OCI-LY1 (cell line): ENCODE measurements around the gene CHCHD5.

ENCODE experiments used
- H2AFZ ChIP-seq: fragments of 200-600 bp; sonication (generic), shearing (Covaris generic); 2 replicates; pipeline ENCODE4 v1.6.0; 2014; ENCODE audit warnings: antibody characterized with exemption, mild to moderate bottlenecking, low read length
- H3F3A ChIP-seq: fragments of 200-600 bp; sonication (generic), shearing (Covaris generic); 2 replicates; pipeline ENCODE4 v1.6.0; 2014; ENCODE audit warnings: mild to moderate bottlenecking, antibody characterized with exemption, low read length, moderate library complexity; ENCODE audit not compliant: insufficient read depth
- H3K27ac ChIP-seq: fragments of 200-600 bp; sonication (generic); 2 replicates; pipeline ENCODE4 v1.5.1; 2014; ENCODE audit warnings: low read length, mixed run types, mild to moderate bottlenecking, low read depth; ENCODE audit not compliant: poor library complexity, severe bottlenecking
- H3K27me3 ChIP-seq: fragments of 200-600 bp; sonication (generic); 2 replicates; pipeline ENCODE4 v1.6.0; 2014; ENCODE audit warnings: antibody characterized with exemption, mild to moderate bottlenecking, low read length, moderate library complexity; ENCODE audit not compliant: insufficient read depth
- H3K36me3 ChIP-seq: fragments of 200-600 bp; sonication (generic); 2 replicates; pipeline ENCODE4 v1.6.1; 2014; ENCODE audit warnings: mild to moderate bottlenecking, antibody characterized with exemption, low read length, moderate library complexity, mixed read lengths; ENCODE audit not compliant: insufficient read depth
- H3K4me1 ChIP-seq: fragments of 200-600 bp; sonication (generic); 2 replicates; pipeline ENCODE4 v1.5.1; 2014; ENCODE audit warnings: mild to moderate bottlenecking, low read length, moderate library complexity; ENCODE audit not compliant: insufficient read depth, severe bottlenecking
- H3K4me2 ChIP-seq: fragments of 200-600 bp; sonication (generic), shearing (Covaris generic); 2 replicates; pipeline ENCODE4 v1.6.1; 2014; ENCODE audit warnings: low read length
- H3K4me3 ChIP-seq: fragments of 200-600 bp; sonication (generic); 2 replicates; pipeline ENCODE4 v1.5.1; 2014; ENCODE audit warnings: low read length, low read depth, mild to moderate bottlenecking, mixed read lengths; ENCODE audit not compliant: poor library complexity, severe bottlenecking
- H3K79me2 ChIP-seq: fragments of 200-600 bp; shearing (Covaris generic); 2 replicates; pipeline ENCODE4 v1.6.1; 2016; ENCODE audit warnings: mixed run types, low read length, mixed read lengths; ENCODE audit not compliant: insufficient read depth
- H3K9ac ChIP-seq: fragments of 200-600 bp; sonication (generic), shearing (Covaris generic); 2 replicates; pipeline ENCODE4 v1.6.1; 2014; ENCODE audit warnings: mild to moderate bottlenecking, low read length, mixed read lengths
- H3K9me2 ChIP-seq: fragments of 200-600 bp; sonication (generic), shearing (Covaris generic); 2 replicates; pipeline ENCODE4 v1.6.1; 2014; ENCODE audit warnings: low read depth, mild to moderate bottlenecking, low read length, mixed read lengths
- H3K9me3 ChIP-seq: fragments of 200-600 bp; shearing (Covaris generic); 2 replicates; pipeline ENCODE4 v1.6.1; 2014; ENCODE audit warnings: low read length, mixed read lengths
- H4K20me1 ChIP-seq: fragments of 200-600 bp; sonication (generic), shearing (Covaris generic); 2 replicates; pipeline ENCODE4 v1.6.0; 2016; ENCODE audit warnings: mild to moderate bottlenecking, low read length; ENCODE audit not compliant: insufficient read depth
- EZH2 ChIP-seq: fragments of 200-600 bp; sonication (generic), shearing (Covaris generic); IDR thresholded peaks from 2 replicates; pipeline ENCODE4 v1.8.0; 2017; ENCODE audit warnings: borderline replicate concordance, mixed run types, mild to moderate bottlenecking, antibody characterized with exemption, low read length, moderate library complexity, mixed read lengths
- TF ChIP-seq, protein P1 (sequence below): fragments of 200-600 bp; sonication (generic), shearing (Covaris generic); IDR thresholded peaks from 2 replicates; pipeline ENCODE4 v1.5.1; 2017; ENCODE audit warnings: mild to moderate bottlenecking, antibody characterized with exemption, low read length, moderate library complexity, mixed read lengths

Gene CHCHD5

DNA sequence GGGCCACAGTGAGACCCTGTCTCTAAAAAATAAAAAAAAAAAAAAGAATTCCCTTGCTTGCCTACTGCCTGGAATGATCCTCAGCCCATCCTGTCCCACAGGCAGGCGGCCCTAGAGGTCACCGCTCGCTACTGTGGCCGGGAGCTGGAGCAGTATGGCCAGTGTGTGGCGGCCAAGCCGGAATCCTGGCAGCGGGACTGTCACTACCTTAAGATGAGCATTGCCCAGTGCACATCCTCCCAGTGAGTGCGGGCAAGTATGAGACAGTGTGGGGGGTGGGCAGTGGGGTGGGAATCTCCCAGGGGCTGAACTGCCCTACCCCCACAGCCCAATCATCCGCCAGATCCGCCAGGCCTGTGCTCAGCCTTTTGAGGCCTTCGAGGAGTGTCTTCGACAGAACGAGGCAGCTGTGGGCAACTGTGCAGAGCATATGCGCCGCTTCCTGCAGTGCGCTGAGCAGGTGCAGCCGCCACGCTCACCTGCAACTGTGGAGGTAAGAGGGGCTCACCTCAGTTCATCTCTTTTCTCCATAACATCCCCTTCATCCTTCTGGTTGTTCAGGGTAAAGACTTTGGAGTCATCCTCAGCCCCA, 1.6 kb downstream of the CHCHD5 start:
- no peak overlapping the region for H3K4me2 ChIP-seq

DNA sequence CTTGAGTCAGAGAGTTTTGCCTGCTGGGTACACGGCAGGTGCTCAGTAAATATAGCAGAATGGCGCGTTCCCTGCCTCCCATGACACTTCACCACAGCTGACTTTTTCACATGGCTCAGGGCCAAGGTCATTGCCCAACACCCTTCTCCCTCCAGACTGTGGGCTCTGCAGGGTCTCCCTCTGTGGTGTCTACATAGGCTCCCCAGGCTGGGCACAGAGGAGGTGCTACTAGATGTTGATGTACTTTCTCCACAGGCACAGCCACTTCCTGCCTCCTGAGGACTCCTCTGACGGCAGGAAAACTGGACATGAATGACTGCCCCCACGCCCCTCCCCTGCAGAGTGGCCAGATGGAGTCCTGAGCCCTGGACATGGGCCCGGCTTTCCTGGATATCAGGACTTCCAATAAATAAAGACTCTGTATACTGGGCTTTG, 4.2 kb downstream of the CHCHD5 start:
- no peaks in the 10 kb centered on the region for H4K20me1 ChIP-seq
- H3K27ac ChIP-seq: no peak overlapping the region
- peaks cover 14% of the 10 kb centered on the region for H3K4me1 ChIP-seq
- H3K4me3 ChIP-seq: no peak overlapping the region
- no peak overlapping the region for H3K9ac ChIP-seq
- no peak for TF ChIP-seq EZH2
- TF ChIP-seq, protein P1, sequence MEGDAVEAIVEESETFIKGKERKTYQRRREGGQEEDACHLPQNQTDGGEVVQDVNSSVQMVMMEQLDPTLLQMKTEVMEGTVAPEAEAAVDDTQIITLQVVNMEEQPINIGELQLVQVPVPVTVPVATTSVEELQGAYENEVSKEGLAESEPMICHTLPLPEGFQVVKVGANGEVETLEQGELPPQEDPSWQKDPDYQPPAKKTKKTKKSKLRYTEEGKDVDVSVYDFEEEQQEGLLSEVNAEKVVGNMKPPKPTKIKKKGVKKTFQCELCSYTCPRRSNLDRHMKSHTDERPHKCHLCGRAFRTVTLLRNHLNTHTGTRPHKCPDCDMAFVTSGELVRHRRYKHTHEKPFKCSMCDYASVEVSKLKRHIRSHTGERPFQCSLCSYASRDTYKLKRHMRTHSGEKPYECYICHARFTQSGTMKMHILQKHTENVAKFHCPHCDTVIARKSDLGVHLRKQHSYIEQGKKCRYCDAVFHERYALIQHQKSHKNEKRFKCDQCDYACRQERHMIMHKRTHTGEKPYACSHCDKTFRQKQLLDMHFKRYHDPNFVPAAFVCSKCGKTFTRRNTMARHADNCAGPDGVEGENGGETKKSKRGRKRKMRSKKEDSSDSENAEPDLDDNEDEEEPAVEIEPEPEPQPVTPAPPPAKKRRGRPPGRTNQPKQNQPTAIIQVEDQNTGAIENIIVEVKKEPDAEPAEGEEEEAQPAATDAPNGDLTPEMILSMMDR: no peak
- H3K4me2 ChIP-seq: no peak overlapping the region
- H3F3A ChIP-seq: no peaks in the 10 kb centered on the region
- no peak overlapping the region for H2AFZ ChIP-seq
- H3K9me2 ChIP-seq: no peaks in the 10 kb centered on the region
- H3K27me3 ChIP-seq: no peaks in the 10 kb centered on the region
- H3K9me3 ChIP-seq: no peaks in the 10 kb centered on the region
- H3K79me2 ChIP-seq: no peaks in the 10 kb centered on the region
- H3K36me3 ChIP-seq: peaks cover 7% of the 10 kb centered on the region

More for the DNA sequence above, 1.6 kb downstream of the CHCHD5 start:
- peaks cover 31% of the 10 kb centered on the region for H3K4me1 ChIP-seq
- no peak overlapping the region for H3K27ac ChIP-seq
- TF ChIP-seq, protein P1: no peak
- TF ChIP-seq EZH2: no peak
- 0 out of 2 replicates have a peak, but pooled peaks cover 6% of the 10 kb centered on the region for H3F3A ChIP-seq
- H3K9me3 ChIP-seq: no peaks in the 10 kb centered on the region
- H3K27me3 ChIP-seq: no peaks in the 10 kb centered on the region
- no peak overlapping the region for H3K9ac ChIP-seq
- H3K79me2 ChIP-seq: no peaks in the 10 kb centered on the region
- peaks cover 7% of the 10 kb centered on the region; the same call in 1 of the 2 replicates for H3K36me3 ChIP-seq
- no peaks in the 10 kb centered on the region for H3K9me2 ChIP-seq
- no peaks in the 10 kb centered on the region for H4K20me1 ChIP-seq
- H2AFZ ChIP-seq: no peak overlapping the region
- H3K4me3 ChIP-seq: no peak overlapping the region

GRCh38 chr2:112591413-112591812, 7.0 kb downstream of the CHCHD5 start:
- Histone ChIP-seq H3K4me1 (no peaks in the 10 kb centered on the region), H3K9me2 (no peaks in the 10 kb centered on the region), H3K9me3 (no peaks in the 10 kb centered on the region), H2AFZ (no peak overlapping the region), H3K9ac (no peak overlapping the region), H3K79me2 (no peaks in the 10 kb centered on the region), H3K36me3 (peaks cover 7% of the 10 kb centered on the region), H4K20me1 (no peaks in the 10 kb centered on the region), H3F3A (no peaks in the 10 kb centered on the region), H3K27me3 (no peaks in the 10 kb centered on the region), H3K4me2 (no peak overlapping the region), H3K4me3 (no peak overlapping the region), H3K27ac (no peak overlapping the region)
- no peak for TF ChIP-seq EZH2
- TF ChIP-seq, protein P1: no peak
